HG03571 (cell line): ENCODE measurements around the gene HIGD1C.
A peak's percentile ranks its signal among the peaks of the same experiment; 100 is the strongest.
"Not testable (repeated sequence)": the region's sequence is repeated elsewhere in the genome, so short reads cannot be mapped to it uniquely, and the experiment has no call there.

Experiments used
- ATAC-seq: cut with Tn5 transposase; IDR thresholded peaks from one replicate; pipeline ENCODE4 v1.9.1; 2021; ENCODE audit not compliant: unreplicated experiment

The HIGD1C gene

GRCh38 chr12:50952510-50952909 lies at the start of gene HIGD1C:
TSS of gene HIGD1C (plus strand) at chr12:50952544. CDS start at chr12:50953999, 1,455 bp downstream.
- no peak for ATAC-seq

DNA sequence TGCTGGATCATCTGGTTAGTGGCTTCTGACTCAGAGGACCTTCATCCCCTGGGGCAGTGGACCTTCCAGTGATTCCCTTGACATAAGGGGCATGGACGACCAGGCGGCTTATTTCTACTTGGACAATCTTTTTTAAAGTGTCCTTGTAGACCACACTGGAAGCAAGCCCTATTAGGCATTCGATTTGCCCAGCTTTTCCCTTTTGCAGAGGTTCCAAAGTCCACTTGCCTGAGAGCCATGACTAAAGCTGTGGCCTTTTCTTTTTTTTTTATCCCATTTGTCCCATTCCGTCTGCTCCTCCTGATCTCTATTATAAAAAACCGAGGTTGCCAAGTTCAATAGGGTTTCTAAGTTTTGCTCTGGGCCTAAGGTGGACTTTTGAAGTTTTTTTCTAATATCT lies 43.9 kb upstream of the HIGD1C start:
- ATAC-seq = not testable (repeated sequence)

DNA sequence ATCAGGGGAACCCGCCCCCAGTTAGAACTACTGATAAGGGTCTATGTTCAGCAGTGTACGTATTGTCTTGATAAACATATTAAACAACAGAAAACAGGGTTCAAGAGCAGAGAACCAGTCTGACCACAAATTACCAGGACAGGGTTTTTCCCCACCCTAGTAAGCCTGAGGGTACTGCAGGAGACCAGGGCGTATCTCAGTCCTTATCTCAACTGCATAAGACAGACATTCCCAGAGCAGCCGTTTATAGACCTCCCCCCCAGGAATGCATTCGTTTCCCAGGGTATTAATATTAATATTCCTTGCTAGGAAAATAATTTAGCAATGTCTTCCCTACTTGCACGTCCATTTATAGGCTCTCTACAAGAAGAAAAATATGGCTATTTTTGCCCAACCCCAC lies 40.0 kb upstream of the HIGD1C start:
- not testable (repeated sequence) for ATAC-seq

- ATAC-seq = no peak
Measured at GRCh38 chr12:50913224-50913623, 39.1 kb upstream of the HIGD1C start.

GRCh38 chr12:50914872-50915484 lies 37.4 kb upstream of the HIGD1C start:
- no peak for ATAC-seq

DNA sequence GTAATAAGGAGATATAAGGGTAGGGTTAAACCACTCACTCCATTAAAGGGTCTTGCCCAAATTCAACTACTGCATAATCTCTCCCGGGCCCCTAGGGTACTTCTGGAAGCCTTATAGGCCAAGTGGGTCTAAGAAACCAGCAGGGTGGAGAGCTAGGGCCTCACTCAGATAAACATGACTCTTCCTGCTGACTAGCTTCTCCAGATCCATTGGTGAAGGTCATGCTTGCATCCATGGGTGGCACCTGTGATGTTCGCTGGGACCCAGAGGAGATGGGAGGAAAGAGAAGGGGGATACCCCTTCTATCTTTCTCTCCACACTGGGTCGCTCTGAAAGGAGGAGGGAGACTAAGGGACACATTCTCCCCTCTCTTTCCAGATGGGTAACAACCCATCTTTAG lies 36.1 kb upstream of the HIGD1C start:
- no peak for ATAC-seq

DNA sequence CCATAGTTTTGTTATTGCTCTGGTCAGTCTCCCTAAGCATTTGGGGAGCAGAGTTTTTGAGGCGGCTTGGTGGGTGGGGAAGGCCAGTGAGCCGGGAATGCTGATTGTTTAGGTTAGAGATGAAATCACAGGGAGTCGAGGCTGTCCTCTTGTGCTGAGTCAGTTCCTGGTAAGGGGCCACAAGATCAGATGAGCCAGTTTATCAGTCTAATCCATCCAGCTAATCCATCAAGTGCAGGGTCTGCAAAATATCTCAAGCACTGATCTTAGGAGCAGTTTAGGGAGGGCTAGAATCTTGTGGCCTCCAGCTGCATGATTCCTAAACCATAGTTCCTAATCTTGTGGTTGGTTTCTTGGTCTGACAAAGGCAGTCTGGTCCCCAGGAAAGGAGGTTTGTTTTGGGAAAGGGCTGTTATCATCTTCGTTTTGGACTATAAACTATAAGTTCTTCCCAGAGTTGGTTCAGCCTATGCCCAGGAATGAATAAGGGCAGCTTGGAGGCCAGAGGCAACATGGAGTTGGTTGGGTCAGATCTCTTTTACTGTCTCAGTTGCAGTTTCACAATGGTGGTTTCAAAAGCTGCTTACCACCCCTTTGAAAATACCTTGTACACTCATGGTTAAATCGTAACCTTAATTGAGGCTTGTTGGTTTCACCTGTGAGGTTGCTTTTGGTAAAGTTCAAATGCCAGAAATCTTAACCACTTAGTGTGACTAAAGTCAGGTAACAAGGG lies 33.6 kb upstream of the HIGD1C start:
- no peak for ATAC-seq

- ATAC-seq = no peak
Measured at GRCh38 chr12:50922820-50923219, 29.5 kb upstream of the HIGD1C start.

DNA sequence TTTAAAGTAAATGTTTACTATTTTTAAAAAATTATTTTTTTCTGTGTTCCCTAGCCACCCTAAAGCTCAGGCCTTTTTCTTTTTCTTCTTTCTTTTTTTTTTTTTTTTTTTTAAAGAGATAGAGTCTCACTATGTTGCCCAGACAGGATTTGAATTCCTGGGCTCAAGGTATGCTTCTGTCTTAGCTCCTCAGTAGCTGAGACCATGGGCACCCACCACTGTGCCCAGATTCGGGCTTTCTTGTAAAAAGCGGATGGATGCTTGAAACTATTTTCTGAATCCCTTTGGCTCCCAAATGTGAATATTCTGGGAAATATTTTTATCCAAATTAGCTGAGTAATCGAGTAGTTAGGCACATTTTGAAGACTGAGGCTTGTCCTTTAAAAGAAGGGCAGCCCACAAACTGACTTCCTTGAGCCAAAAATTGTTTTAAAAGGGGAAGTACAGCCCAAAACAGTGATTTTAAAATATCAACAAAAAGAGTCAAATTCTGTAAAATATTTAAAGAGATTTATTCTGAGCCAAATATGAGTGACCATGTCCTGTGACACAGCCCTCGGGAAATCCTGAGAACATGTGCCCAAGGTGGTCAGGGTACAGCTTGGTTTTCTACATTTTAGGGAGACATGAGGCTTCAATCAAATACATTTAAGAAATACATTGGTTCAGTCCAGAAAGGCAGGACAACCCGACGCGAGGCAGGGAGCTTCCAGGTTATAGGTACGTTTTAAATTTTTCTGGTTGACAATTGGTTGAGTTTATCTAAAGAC lies 28.8 kb upstream of the HIGD1C start:
- ATAC-seq = no peak

- no peak for ATAC-seq
Measured at GRCh38 chr12:50924131-50924438, 28.3 kb upstream of the HIGD1C start.

GRCh38 chr12:50924439-50925341 lies 27.7 kb upstream of the HIGD1C start:
- peak; percentile 91 for ATAC-seq

DNA sequence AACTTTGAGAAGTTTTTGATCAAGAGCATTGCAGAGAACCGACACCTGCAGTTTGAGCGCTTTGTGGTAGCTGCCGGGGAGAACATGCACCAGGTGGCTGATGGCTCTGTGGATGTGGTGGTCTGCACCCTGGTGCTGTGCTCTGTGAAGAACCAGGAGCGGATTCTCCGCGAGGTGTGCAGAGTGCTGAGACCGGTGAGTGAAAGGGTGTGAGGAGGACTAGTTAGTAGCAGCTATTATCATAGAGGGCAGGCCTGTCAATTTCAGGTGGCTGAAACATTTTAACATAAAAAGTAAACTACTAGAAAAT lies 27.0 kb upstream of the HIGD1C start:
- no peak for ATAC-seq

DNA sequence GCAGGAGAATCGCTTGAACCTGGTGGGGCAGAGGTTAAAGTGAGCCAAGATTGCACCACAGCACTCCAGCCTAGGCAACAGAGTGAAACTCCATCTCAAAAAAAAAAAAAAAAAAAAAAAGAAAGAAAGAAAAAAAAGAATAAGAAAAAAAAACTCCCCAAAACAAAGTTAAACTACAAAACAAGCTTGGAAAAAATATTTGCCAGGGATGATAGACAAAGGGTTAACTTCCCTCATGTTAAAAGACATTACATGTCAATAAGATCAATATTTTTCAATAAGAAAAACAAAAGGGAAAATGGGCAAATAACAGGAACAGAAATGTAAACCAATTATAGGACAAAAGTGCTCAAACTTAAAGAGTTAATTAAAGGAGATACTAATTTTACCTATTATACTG lies 26.4 kb upstream of the HIGD1C start:
- ATAC-seq = no peak

GRCh38 chr12:50926415-50926814 lies 25.9 kb upstream of the HIGD1C start:
- ATAC-seq = no peak

DNA sequence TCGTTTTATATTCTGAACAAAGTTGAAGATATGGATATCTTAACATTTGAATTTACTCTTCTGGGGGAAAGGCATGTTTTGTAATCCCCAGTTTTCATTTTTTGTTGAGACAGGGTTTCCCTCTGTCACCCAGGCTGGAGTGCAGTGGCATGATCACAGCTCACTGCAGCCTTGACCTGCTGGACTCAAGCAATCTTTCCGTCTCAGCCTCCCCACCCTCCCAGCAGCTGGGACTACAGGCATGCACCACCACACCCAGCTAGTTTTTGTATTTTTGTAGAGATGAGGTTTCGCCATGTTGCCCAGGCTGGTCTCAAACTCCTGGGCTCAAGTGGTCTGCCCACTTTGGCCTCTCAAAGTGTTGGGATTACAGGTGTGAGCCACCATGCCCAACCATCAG lies 25.4 kb upstream of the HIGD1C start:
- not testable (repeated sequence) for ATAC-seq

DNA sequence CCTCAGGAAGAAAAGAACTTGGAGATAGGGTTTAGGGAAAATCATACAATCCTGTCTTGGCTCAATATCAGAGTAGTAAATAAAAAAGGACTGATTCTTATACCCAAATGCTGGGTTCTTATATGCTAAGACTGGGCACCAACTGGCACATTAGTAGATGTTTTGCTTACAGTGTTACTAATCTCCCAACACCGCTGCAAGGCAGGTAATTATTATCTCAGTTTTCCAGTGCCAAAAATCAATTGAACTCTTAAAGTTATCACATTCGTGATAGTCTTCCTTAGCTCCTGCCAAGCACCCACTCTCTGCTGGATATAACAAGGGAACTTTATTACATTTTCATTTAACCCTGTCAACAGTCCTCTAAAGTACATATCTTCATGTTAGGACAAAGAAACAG lies 25.0 kb upstream of the HIGD1C start:
- no peak for ATAC-seq

GRCh38 chr12:50927766-50928224 lies 24.5 kb upstream of the HIGD1C start:
- no peak for ATAC-seq

DNA sequence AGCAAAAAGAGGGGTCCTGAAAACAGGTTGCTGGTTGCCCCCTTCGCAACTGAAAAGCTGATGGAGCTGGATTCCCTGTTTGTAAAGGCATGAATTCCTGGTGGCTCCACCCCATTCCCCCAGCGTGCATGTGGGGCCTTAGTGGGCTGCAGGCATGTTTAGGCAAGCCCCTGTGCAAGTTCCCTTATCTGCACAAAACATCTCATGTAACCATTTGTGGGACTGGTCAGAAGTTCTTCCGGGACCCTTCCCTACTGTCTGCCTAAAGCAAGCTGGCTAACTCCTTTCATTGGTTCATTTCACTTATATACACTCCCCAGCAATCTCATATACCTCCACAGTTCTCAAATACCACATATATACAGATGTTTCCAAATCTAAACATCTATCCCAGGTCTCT lies 24.0 kb upstream of the HIGD1C start:
- ATAC-seq = no peak

DNA sequence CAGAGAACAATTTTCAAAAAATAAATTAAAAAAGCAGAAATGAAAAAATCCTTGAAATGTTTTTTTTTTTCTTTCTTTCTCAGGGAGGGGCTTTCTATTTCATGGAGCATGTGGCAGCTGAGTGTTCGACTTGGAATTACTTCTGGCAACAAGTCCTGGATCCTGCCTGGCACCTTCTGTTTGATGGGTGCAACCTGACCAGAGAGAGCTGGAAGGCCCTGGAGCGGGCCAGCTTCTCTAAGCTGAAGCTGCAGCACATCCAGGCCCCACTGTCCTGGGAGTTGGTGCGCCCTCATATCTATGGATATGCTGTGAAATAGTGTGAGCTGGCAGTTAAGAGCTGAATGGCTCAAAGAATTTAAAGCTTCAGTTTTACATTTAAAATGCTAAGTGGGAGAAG lies 22.5 kb upstream of the HIGD1C start:
- no peak for ATAC-seq

- not testable (repeated sequence) for ATAC-seq
Measured at GRCh38 chr12:50930477-50930876, 21.9 kb upstream of the HIGD1C start.

GRCh38 chr12:50932787-50933280 lies 19.5 kb upstream of the HIGD1C start:
- no peak for ATAC-seq
